HUES48 (cell line): ENCODE measurements around the gene MPST.
A peak's percentile ranks its signal among the peaks of the same experiment; 100 is the strongest.

ENCODE experiments used
- H3K27ac ChIP-seq: one replicate; pipeline ENCODE4 v1.7.0; 2013; ENCODE audit warnings: low read depth, low read length, inconsistent platforms
- H3K27me3 ChIP-seq: 2 replicates; pipeline ENCODE4 v1.6.1; 2013; ENCODE audit warnings: mild to moderate bottlenecking, low read length; ENCODE audit not compliant: control insufficient read depth, insufficient read depth
- H3K36me3 ChIP-seq: 2 replicates; pipeline ENCODE4 v1.6.1; 2013; ENCODE audit warnings: low read length; ENCODE audit not compliant: control insufficient read depth, insufficient read depth
- H3K4me1 ChIP-seq: 2 replicates; pipeline ENCODE4 v1.6.1; 2013; ENCODE audit warnings: mild to moderate bottlenecking, low read length; ENCODE audit not compliant: control insufficient read depth, insufficient read depth
- H3K4me3 ChIP-seq: 2 replicates; pipeline ENCODE4 v1.5.1; 2013; ENCODE audit warnings: mild to moderate bottlenecking, low read depth, low read length
- H3K9ac ChIP-seq: 2 replicates; pipeline ENCODE4 v1.6.1; 2013; ENCODE audit warnings: mild to moderate bottlenecking, low read depth, low read length, moderate library complexity
- H3K9me3 ChIP-seq: 2 replicates; pipeline ENCODE4 v1.6.1; 2013; ENCODE audit warnings: low read length; ENCODE audit not compliant: control insufficient read depth, insufficient read depth

The MPST gene

DNA sequence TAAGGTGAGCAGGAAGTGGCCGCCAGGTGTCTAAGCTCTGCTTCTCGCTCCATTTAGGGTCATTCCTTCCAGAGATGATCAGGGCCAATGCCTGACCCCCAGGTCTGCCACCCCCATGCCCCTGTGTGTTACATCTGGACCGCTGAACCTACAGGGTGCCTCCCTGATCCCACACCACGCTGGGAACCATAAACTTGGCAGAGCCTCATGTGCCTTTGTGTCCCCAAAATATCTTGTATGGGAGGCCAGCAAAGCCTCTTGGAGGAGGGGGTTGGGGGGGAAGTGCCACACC lies 4.0 kb upstream of the MPST start:
- Histone ChIP-seq H3K27ac (no peak overlapping the region), H3K4me1 (peaks cover 10% of the 10 kb centered on the region; the same call in 1 of the 2 replicates), H3K36me3 (peaks cover 19% of the 10 kb centered on the region), H3K4me3 (no peak overlapping the region), H3K27me3 (no peaks in the 10 kb centered on the region), H3K9me3 (no peaks in the 10 kb centered on the region), H3K9ac (no peak overlapping the region)

DNA sequence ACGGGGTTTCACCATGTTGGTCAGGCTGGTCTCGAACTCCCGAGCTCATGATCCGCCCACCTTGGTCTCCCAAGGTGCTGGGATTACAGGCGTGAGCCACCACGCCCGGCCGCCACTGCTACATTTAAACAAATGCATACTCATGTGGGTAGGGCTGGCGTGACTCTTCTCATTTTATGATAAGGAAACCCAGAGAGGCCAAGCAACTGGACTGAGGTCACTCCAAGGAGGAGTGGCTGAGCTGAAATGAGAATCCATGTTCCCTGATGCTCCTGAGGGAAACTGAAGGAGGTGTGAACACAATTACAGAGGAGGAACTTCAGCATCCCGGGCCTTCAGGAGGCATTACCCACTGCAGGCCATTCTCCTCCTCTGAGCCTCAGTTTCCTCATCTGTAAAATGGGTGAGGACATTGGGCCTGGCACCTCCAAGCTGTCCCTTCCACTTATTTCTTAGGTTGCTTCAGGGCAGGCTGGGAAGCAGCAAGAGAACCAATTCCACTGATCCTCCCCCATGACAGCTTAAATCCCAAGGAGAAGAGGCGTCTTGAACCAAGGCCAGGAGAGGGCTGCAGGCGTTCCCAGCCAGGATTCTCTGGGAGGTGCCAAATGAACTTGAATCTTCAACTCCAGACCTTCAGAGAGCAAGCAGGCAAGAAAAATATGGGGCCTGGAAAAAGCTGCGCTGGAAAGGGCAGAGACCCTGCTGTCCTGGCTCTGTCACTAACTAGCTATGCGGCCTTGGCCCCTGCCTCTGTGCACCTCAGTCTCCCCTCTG lies 3.2 kb upstream of the MPST start:
- Histone ChIP-seq H3K9ac (no peak overlapping the region), H3K9me3 (no peaks in the 10 kb centered on the region), H3K4me3 (no peak overlapping the region), H3K27ac (no peak overlapping the region), H3K27me3 (no peaks in the 10 kb centered on the region), H3K36me3 (peaks cover 19% of the 10 kb centered on the region), H3K4me1 (peaks cover 10% of the 10 kb centered on the region; the same call in 1 of the 2 replicates)

DNA sequence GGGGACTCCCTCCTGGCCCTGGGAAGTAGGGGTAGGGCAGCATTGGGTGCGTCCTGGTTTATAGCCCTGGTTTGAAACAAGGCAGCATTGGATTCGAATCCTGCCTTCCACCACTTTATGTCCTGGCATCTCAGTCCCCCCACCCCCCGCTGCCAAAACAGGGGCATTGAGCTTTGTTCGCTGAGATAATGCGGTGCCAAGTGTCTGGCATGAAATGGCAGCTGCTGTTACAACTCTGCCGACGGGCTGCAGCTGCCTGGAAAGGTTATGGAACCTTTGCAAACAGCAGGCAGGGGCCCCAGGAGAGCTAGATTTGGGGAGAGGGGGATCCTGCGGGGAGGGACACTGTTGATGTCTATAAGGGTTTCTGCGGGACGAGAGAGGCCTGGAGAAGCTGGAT lies 2.2 kb upstream of the MPST start:
- H3K4me3 ChIP-seq, result no peak overlapping the region
- peaks cover 10% of the 10 kb centered on the region; the same call in 1 of the 2 replicates for H3K4me1 ChIP-seq
- no peak overlapping the region for H3K9ac ChIP-seq

GRCh38 chr22:37018086-37018814 lies 1.3 kb upstream of the MPST start:
- no peak overlapping the region for H3K27ac ChIP-seq
- H3K4me3 ChIP-seq, result peak overlapping the region; percentile 95
- H3K9ac ChIP-seq, result no peak overlapping the region
- peaks cover 10% of the 10 kb centered on the region; the same call in 1 of the 2 replicates for H3K4me1 ChIP-seq
- no peaks in the 10 kb centered on the region for H3K9me3 ChIP-seq
- no peaks in the 10 kb centered on the region for H3K27me3 ChIP-seq
- peaks cover 19% of the 10 kb centered on the region for H3K36me3 ChIP-seq

More for the DNA sequence above, 2.2 kb upstream of the MPST start:
- Histone ChIP-seq H3K9me3 (no peaks in the 10 kb centered on the region), H3K36me3 (peaks cover 19% of the 10 kb centered on the region), H3K27me3 (no peaks in the 10 kb centered on the region), H3K27ac (no peak overlapping the region)

DNA sequence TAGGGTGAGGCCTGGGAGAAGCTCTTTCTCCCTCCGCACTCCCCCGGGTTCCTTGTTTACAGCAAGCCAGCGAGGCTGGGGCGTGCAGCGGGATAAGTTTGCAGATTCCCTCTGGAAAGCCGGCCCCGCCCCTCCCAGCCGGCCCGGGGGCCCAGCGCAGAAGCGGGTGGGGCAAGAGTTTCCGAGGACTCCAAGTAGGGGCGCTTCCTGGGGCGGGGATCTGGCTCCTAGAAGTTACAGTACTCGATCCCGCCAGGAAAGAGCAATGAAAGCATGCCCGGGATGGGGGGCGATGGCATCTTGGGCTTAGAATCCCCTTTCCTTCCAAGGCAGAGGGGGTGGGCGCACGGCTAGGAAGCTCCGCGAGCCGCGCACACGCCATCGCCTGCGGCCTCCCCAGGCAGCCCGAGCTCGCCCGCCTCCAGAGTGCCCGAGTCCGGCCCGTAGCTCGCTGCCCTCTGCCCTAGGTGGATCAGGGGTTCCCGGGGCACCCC lies 680 bp upstream of the MPST start:
- Histone ChIP-seq H3K4me1 (peaks cover 10% of the 10 kb centered on the region; the same call in 1 of the 2 replicates), H3K27me3 (no peaks in the 10 kb centered on the region), H3K36me3 (peaks cover 19% of the 10 kb centered on the region), H3K27ac (peak overlapping the region; percentile 73), H3K9me3 (no peaks in the 10 kb centered on the region), H3K4me3 (peak overlapping the region; percentile 95), H3K9ac (peak overlapping the region; percentile 81; the same call in 1 of the 2 replicates)

- Histone ChIP-seq H3K36me3 (peaks cover 29% of the 10 kb centered on the region), H3K4me3 (peak overlapping the region; percentile 95), H3K9ac (peak overlapping the region; percentile 39), H3K9me3 (no peaks in the 10 kb centered on the region), H3K4me1 (peaks cover 10% of the 10 kb centered on the region; the same call in 1 of the 2 replicates), H3K27me3 (no peaks in the 10 kb centered on the region), H3K27ac (peak overlapping the region; percentile 50)
Measured at GRCh38 chr22:37020192-37020479, 594 bp downstream of the MPST start.

GRCh38 chr22:37021041-37021440 lies 1.5 kb downstream of the MPST start:
- Histone ChIP-seq H3K36me3 (peaks cover 38% of the 10 kb centered on the region), H3K27ac (no peak overlapping the region), H3K9ac (no peak overlapping the region), H3K9me3 (no peaks in the 10 kb centered on the region), H3K4me3 (no peak overlapping the region), H3K27me3 (no peaks in the 10 kb centered on the region), H3K4me1 (peaks cover 10% of the 10 kb centered on the region; the same call in 1 of the 2 replicates)

DNA sequence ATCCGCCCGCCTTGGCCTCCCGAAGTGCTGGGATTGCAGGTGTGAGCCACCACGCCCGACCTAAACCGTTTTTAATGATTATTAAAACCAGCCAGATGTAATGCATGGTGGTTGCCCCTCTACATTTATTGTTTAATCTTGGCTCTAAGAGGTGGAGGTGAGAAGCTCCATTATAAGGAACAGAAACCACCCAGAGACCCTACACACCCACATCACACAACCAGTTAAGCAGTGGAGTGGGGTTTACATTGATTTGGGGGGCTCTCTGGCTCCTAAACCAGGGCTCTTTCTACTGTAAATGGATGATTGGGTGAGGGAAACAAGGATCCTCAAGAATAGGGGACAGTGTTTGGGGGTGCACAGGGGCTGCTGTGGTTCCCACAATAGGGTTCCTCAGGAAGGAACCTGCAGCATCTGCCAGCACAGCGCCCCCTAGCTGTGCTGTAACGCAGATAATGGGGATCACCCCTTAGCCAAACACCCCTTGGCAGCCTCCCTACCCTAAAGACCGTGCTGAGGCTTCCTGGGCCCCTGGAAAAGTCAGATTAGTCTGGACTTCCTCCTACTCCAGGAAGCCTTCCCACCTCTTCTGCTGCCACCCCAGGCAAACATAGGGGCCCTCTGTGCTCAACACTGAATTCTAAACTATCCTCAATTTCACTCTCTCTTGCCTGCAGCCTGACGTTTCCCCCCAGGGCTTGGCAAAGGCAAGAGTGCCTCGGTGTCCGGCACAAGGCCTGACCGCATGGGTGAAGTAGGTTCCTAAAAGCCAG lies 2.4 kb downstream of the MPST start:
- Histone ChIP-seq H3K36me3 (peaks cover 38% of the 10 kb centered on the region), H3K9ac (no peak overlapping the region), H3K27me3 (no peaks in the 10 kb centered on the region), H3K27ac (no peak overlapping the region), H3K9me3 (no peaks in the 10 kb centered on the region), H3K4me3 (no peak overlapping the region), H3K4me1 (peaks cover 10% of the 10 kb centered on the region; the same call in 1 of the 2 replicates)

DNA sequence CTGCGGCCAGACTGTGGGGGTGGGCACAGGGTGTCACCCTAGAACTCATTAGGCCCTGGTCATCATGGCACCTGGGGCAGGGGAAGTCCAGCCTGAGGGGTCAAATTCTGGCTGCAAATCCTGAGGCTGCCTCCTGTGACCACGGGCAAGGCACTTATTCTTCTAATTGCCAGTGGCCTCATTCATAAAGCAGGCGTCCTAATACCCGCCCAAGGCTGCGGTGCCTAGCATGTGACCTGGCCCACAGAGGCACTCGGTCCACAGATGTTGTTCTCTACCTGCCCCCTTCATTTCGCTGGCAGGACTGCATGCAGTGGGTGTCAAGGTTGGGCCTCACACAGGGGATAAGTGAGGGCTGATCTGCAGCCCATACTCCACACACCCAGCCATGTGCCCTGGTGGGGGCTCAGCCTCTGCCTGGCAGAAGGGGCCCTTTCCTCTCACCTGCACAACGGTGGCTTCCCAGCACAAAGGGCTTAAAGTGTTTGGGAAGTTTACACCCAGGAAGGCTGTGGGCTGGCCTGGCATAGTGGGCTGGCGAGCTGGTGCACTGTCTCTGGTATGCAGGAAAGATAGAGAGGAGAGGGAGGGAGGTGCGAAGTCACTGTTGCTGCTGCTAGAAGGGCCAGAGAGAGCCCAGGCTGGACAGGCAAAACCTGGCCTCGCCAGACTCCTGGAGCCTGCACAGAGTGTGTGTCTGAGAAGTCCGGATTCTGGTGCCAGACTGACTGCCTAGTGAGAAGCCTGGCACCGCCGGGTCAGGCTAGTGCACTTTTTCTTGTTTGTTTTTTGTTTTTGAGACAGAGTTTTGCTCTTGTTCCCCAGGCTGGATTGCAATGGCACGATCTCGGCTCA lies 3.2 kb downstream of the MPST start:
- no peaks in the 10 kb centered on the region for H3K27me3 ChIP-seq
- H3K9me3 ChIP-seq, result no peaks in the 10 kb centered on the region
- H3K4me1 ChIP-seq, result peaks cover 17% of the 10 kb centered on the region; the same call in 1 of the 2 replicates
- H3K36me3 ChIP-seq, result peaks cover 35% of the 10 kb centered on the region
- no peak overlapping the region for H3K4me3 ChIP-seq
- H3K9ac ChIP-seq, result no peak overlapping the region
- H3K27ac ChIP-seq, result no peak overlapping the region

DNA sequence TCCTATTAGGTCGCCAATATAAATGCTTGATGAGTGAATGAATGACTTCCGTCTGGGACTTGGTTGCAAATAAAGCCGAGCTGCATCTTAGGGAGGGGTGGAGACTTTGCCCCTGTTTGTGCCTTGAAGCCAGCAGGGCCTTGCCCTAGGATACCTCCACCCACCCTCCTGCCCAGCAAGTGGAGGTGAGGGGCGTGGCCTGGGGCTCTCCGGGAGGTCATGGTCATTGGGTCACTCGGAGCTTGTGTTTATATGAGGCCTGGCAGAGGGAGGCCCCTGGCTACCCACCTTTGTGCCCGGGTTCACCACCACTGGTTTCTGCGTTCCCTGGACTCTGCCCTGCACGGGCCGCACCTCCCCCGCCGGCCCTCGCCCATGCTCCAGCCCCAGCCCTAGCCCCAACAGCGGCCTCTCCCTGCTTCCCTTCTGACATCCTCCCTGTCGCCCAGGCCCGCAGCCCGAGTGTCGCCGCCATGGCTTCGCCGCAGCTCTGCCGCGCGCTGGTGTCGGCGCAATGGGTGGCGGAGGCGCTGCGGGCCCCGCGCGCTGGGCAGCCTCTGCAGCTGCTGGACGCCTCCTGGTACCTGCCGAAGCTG lies 4.3 kb downstream of the MPST start:
- Histone ChIP-seq H3K4me3 (no peak overlapping the region), H3K9me3 (no peaks in the 10 kb centered on the region), H3K27me3 (no peaks in the 10 kb centered on the region), H3K9ac (no peak overlapping the region), H3K27ac (no peak overlapping the region), H3K36me3 (peaks cover 37% of the 10 kb centered on the region), H3K4me1 (peaks cover 12% of the 10 kb centered on the region; the same call in 1 of the 2 replicates)
